NB4 (cell line): Measurements from ENCODE around the gene TTLL7.

Experiments used
- DNase-seq: peaks from one replicate; pipeline ENCODE4 v3.0.0; 2010; ENCODE audit warnings: low read depth
- H3K4me3 ChIP-seq: one replicate; pipeline ENCODE4 v1.5.1; 2011; ENCODE audit warnings: mild to moderate bottlenecking, low read depth, low read length, moderate library complexity
- MYC ChIP-seq: IDR thresholded peaks from 2 replicates; pipeline ENCODE4 v1.6.1; 2011; ENCODE audit warnings: low read depth, low read length
- POLR2A ChIP-seq: IDR thresholded peaks from 2 replicates; pipeline ENCODE4 v1.6.1; 2011; ENCODE audit warnings: mild to moderate bottlenecking; ENCODE audit not compliant: insufficient read length; ENCODE audit errors: extremely low read depth
- TF ChIP-seq, protein P1 (sequence below): IDR thresholded peaks from 2 replicates; pipeline ENCODE4 v1.6.1; 2011; ENCODE audit warnings: low read depth, low read length
- TF ChIP-seq, protein P2 (sequence below): IDR thresholded peaks from one replicate; pipeline ENCODE4 v1.5.1; 2012; ENCODE audit warnings: low read depth, low read length

Gene TTLL7

DNA sequence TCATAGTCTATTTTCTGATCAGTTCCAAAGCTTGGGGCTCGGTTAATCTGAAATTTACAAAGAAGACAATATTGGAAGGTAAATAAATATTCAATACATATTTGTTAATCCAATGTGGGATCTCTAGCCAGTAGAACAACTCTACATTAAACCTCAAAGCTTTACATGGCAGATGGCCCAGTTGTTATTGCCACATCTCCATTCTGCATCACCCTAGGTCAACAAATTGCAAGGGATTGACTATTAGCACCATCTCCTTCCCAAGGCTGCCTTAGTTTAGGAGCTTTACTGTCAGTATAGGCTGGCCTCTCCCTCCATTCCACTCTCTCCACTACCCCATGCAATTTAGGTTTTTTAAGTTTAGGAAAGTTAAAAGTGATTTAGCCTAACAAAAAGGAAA is 69.7 kb downstream of the TTLL7 start:
- H3K4me3 ChIP-seq: no peak overlapping the region
- TF ChIP-seq, protein P1, sequence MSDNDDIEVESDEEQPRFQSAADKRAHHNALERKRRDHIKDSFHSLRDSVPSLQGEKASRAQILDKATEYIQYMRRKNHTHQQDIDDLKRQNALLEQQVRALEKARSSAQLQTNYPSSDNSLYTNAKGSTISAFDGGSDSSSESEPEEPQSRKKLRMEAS: no peak
- TF ChIP-seq MYC: no peak
- TF ChIP-seq, protein P2, sequence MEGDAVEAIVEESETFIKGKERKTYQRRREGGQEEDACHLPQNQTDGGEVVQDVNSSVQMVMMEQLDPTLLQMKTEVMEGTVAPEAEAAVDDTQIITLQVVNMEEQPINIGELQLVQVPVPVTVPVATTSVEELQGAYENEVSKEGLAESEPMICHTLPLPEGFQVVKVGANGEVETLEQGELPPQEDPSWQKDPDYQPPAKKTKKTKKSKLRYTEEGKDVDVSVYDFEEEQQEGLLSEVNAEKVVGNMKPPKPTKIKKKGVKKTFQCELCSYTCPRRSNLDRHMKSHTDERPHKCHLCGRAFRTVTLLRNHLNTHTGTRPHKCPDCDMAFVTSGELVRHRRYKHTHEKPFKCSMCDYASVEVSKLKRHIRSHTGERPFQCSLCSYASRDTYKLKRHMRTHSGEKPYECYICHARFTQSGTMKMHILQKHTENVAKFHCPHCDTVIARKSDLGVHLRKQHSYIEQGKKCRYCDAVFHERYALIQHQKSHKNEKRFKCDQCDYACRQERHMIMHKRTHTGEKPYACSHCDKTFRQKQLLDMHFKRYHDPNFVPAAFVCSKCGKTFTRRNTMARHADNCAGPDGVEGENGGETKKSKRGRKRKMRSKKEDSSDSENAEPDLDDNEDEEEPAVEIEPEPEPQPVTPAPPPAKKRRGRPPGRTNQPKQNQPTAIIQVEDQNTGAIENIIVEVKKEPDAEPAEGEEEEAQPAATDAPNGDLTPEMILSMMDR: no peak
- TF ChIP-seq POLR2A: no peak
- no peak for DNase-seq

DNA sequence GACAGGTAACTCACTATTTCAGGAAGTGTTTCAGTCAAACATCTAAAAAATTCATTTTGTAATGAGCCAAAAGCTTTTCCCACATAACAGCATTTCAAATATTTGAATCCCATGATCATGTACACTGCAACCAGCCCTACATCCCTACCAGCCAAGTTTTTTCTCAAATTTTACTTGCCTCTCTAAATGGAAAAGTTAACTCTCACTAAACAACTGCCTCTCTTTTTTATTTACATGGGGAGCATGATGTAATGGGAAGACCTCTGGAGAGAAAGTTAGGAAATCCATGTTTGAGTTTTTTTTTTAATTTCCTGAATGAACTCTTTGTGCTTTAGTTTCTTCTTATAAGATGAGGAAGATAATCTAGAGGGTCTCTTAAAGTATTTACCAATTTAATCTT is 70.5 kb downstream of the TTLL7 start:
- DNase-seq: no peak
- H3K4me3 ChIP-seq: no peak overlapping the region
- TF ChIP-seq, protein P1: no peak
- TF ChIP-seq, protein P2: no peak

DNA sequence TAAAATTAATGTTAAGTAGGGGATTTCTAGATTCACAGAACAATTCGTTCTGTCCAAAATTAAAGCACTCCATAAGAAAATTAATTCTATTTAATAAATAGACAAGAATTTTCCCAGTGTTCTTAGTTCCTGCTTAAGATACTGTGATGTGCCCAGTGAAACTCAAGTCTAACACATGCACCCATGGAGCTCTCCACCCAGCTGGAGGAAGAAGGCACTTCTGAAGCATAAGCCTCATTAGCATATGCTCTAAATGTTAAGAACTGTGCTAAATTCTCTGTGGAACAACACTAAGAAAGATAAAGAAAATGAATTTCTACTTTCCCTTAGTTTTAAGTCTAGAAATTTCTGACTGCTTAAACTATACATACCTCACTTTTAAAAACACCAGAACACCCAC is 71.2 kb downstream of the TTLL7 start:
- TF ChIP-seq POLR2A (no peak), MYC (no peak)
- TF ChIP-seq, protein P2: no peak
- TF ChIP-seq, protein P1: no peak
- H3K4me3 ChIP-seq: no peak overlapping the region

DNA sequence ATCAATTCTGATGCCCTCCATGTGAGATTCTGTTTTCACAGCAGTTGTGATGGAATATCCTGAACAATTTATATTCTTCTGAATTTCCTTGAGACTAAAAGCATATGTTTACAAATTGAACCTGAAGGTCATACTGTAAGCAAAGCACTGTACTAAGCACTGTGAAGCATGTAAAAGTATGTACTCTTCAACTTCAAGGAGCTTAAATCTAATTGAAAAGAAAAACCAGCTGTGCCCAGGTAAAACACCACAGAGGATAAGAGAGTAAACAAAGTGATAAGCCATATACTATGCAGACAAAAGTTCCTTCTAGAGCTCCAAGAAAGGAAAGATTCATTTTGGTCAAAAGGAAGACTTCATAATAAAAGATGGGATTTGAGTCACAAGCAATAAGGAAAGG is 71.9 kb downstream of the TTLL7 start:
- TF ChIP-seq, protein P2: no peak
- TF ChIP-seq, protein P1: no peak
- DNase-seq: no peak
- H3K4me3 ChIP-seq: no peak overlapping the region

More for the DNA sequence above, 71.2 kb downstream of the TTLL7 start:
- no peak for DNase-seq

DNA sequence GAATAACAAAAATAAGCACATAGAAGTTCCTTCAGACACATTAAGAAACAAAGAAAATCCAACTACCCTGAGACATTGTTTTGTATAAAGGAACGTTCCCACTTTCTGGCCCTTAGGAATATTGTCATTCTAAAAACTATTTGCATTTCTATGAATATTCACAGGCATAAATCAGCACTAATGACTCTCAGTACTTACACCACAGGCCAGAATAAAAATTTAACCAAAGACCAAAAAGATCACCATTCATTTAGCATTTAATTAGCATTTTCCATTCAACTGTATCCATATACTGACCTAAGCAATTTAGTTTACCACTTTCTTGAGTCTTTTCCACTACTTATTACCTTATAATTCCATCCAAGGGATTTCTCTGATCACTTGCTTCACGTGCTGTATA is 75.4 kb downstream of the TTLL7 start:
- no peak for DNase-seq
- TF ChIP-seq MYC (no peak), POLR2A (no peak)
- TF ChIP-seq, protein P2: no peak
- TF ChIP-seq, protein P1: no peak
- H3K4me3 ChIP-seq: no peak overlapping the region

DNA sequence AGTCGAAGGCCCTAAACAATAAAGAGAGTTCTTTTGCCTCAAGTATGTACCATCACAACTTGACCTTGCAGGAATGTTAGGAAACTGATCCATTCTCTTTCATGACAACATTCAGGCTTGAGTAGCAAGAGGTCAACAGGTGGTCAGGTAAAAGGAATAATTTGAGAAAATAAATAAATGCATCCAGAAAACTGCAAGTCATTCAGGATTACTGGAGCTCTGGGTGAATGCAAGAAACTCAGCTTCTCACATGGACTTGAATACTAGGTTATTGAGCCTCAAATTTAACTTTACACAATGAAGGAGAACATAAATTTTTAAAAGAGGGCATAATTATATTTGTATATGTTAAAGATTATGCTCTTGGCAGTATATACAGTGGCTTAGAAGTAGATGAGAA is 76.5 kb downstream of the TTLL7 start:
- TF ChIP-seq MYC (no peak), POLR2A (no peak)
- H3K4me3 ChIP-seq: no peak overlapping the region
- no peak for DNase-seq
